HG03175 (cell line): ENCODE results near the gene IQGAP2.
"Not testable (repeated sequence)": the region's sequence is repeated elsewhere in the genome, so short reads cannot be mapped to it uniquely, and the experiment has no call there.

Source experiments
- ATAC-seq: cut with Tn5 transposase; IDR thresholded peaks from one replicate; pipeline ENCODE4 v1.9.1; 2021; ENCODE audit warnings: mild to moderate bottlenecking, moderate library complexity; ENCODE audit not compliant: unreplicated experiment

Gene IQGAP2

GRCh38 chr5:76602094-76602726, 199.1 kb downstream of the IQGAP2 start:
- ATAC-seq = no peak

GRCh38 chr5:76603991-76604390, 200.9 kb downstream of the IQGAP2 start:
- ATAC-seq = not testable (repeated sequence)

GRCh38 chr5:76604838-76605237, 201.8 kb downstream of the IQGAP2 start:
- ATAC-seq = no peak

- no peak for ATAC-seq
Observed at GRCh38 chr5:76606701-76607100, 203.6 kb downstream of the IQGAP2 start.

GRCh38 chr5:76607353-76607871, 204.3 kb downstream of the IQGAP2 start:
- no peak for ATAC-seq

GRCh38 chr5:76608833-76609232, 205.7 kb downstream of the IQGAP2 start:
- ATAC-seq = no peak

GRCh38 chr5:76610196-76610595, 207.1 kb downstream of the IQGAP2 start:
- no peak for ATAC-seq

- no peak for ATAC-seq
Observed at GRCh38 chr5:76612942-76613341, 209.9 kb downstream of the IQGAP2 start.

- ATAC-seq = no peak
Observed at GRCh38 chr5:76615759-76616158, 212.7 kb downstream of the IQGAP2 start.

GRCh38 chr5:76616206-76616605, 213.1 kb downstream of the IQGAP2 start:
- ATAC-seq = no peak

- ATAC-seq = no peak
Observed at GRCh38 chr5:76617229-76617628, 214.1 kb downstream of the IQGAP2 start.

- no peak for ATAC-seq
Observed at GRCh38 chr5:76617675-76618074, 214.6 kb downstream of the IQGAP2 start.

GRCh38 chr5:76620166-76620565, 217.1 kb downstream of the IQGAP2 start:
- ATAC-seq = no peak

- ATAC-seq = no peak
Observed at GRCh38 chr5:76622076-76622475, 219.0 kb downstream of the IQGAP2 start.

GRCh38 chr5:76622973-76623596, 220.0 kb downstream of the IQGAP2 start, which contains the start of gene F2RL2:
TSS of gene F2RL2 (minus strand) at chr5:76623403. CDS start at chr5:76623230, 173 bp downstream.
- no peak for ATAC-seq

GRCh38 chr5:76625087-76625815, 222.2 kb downstream of the IQGAP2 start:
- no peak for ATAC-seq

- no peak for ATAC-seq
Observed at GRCh38 chr5:76626738-76627137, 223.7 kb downstream of the IQGAP2 start.

GRCh38 chr5:76634661-76635060, 231.6 kb downstream of the IQGAP2 start:
- no peak for ATAC-seq

GRCh38 chr5:76637490-76637889, 234.4 kb downstream of the IQGAP2 start:
- no peak for ATAC-seq

- ATAC-seq = no peak
Observed at GRCh38 chr5:76638479-76638878, 235.4 kb downstream of the IQGAP2 start.

- no peak for ATAC-seq
Observed at GRCh38 chr5:76641514-76642120, 238.5 kb downstream of the IQGAP2 start.
